IPS-18a (cell line): ENCODE results near the gene LRRC39.

Source experiments
- H3K27ac ChIP-seq: one replicate; pipeline ENCODE4 v1.5.1; 2013; ENCODE audit warnings: low read length
- H3K27me3 ChIP-seq: one replicate; pipeline ENCODE4 v1.6.1; 2013; ENCODE audit warnings: mild to moderate bottlenecking, low read length; ENCODE audit not compliant: control insufficient read depth, insufficient read depth
- H3K36me3 ChIP-seq: one replicate; pipeline ENCODE4 v1.6.1; 2013; ENCODE audit warnings: low read depth, low read length; ENCODE audit not compliant: control insufficient read depth
- H3K4me1 ChIP-seq: one replicate; pipeline ENCODE4 v1.6.1; 2013; ENCODE audit warnings: low read depth, low read length; ENCODE audit not compliant: control insufficient read depth
- H3K4me3 ChIP-seq: one replicate; pipeline ENCODE4 v1.5.1; 2013; ENCODE audit warnings: low read length
- H3K9ac ChIP-seq: one replicate; pipeline ENCODE4 v1.6.1; 2013; ENCODE audit warnings: mild to moderate bottlenecking, low read length, moderate library complexity
- H3K9me3 ChIP-seq: one replicate; pipeline ENCODE4 v1.6.1; 2013; ENCODE audit warnings: low read depth, low read length; ENCODE audit not compliant: control insufficient read depth

The LRRC39 gene

GRCh38 chr1:100122177-100122576, 55.9 kb downstream of the LRRC39 start:
- Histone ChIP-seq H3K9ac (no peak overlapping the region), H3K4me3 (no peak overlapping the region), H3K9me3 (no peaks in the 10 kb centered on the region), H3K4me1 (no peaks in the 10 kb centered on the region), H3K36me3 (peaks cover 32% of the 10 kb centered on the region), H3K27ac (no peak overlapping the region), H3K27me3 (no peaks in the 10 kb centered on the region)

- H3K36me3 ChIP-seq: peaks cover 24% of the 10 kb centered on the region
- no peak overlapping the region for H3K27ac ChIP-seq
- H3K4me3 ChIP-seq: no peak overlapping the region
- no peaks in the 10 kb centered on the region for H3K9me3 ChIP-seq
- H3K4me1 ChIP-seq: no peaks in the 10 kb centered on the region
- H3K27me3 ChIP-seq: no peaks in the 10 kb centered on the region
- no peak overlapping the region for H3K9ac ChIP-seq
Observed at GRCh38 chr1:100115524-100115923, 62.5 kb downstream of the LRRC39 start.

- Histone ChIP-seq H3K36me3 (peaks cover 30% of the 10 kb centered on the region), H3K27ac (no peak overlapping the region), H3K9ac (no peak overlapping the region), H3K4me1 (no peaks in the 10 kb centered on the region), H3K9me3 (no peaks in the 10 kb centered on the region), H3K4me3 (no peak overlapping the region), H3K27me3 (no peaks in the 10 kb centered on the region)
Observed at GRCh38 chr1:100109554-100110066, 68.4 kb downstream of the LRRC39 start.

- H3K27me3 ChIP-seq: no peaks in the 10 kb centered on the region
- peaks cover 47% of the 10 kb centered on the region for H3K36me3 ChIP-seq
- no peak overlapping the region for H3K4me3 ChIP-seq
- H3K27ac ChIP-seq: no peak overlapping the region
- H3K9ac ChIP-seq: no peak overlapping the region
- no peaks in the 10 kb centered on the region for H3K4me1 ChIP-seq
- no peaks in the 10 kb centered on the region for H3K9me3 ChIP-seq
Observed at GRCh38 chr1:100107696-100108095, 70.4 kb downstream of the LRRC39 start.

GRCh38 chr1:100101564-100101963, 76.5 kb downstream of the LRRC39 start:
- H3K4me3 ChIP-seq: no peak overlapping the region
- no peak overlapping the region for H3K9ac ChIP-seq
- H3K27me3 ChIP-seq: no peaks in the 10 kb centered on the region
- H3K27ac ChIP-seq: no peak overlapping the region
- H3K36me3 ChIP-seq: peaks cover 57% of the 10 kb centered on the region
- H3K9me3 ChIP-seq: no peaks in the 10 kb centered on the region
- no peaks in the 10 kb centered on the region for H3K4me1 ChIP-seq

GRCh38 chr1:100100202-100100601, 77.9 kb downstream of the LRRC39 start:
- H3K36me3 ChIP-seq: peaks cover 48% of the 10 kb centered on the region
- H3K9ac ChIP-seq: no peak overlapping the region
- no peak overlapping the region for H3K27ac ChIP-seq

More at GRCh38 chr1:100100202-100100601, 77.9 kb downstream of the LRRC39 start:
- Histone ChIP-seq H3K9me3 (no peaks in the 10 kb centered on the region), H3K4me1 (no peaks in the 10 kb centered on the region), H3K27me3 (no peaks in the 10 kb centered on the region), H3K4me3 (no peak overlapping the region)
